Breast epithelium (tissue), 4 donors: ENCODE data around the gene INHA. TPM values are rescaled to one million over a fixed set of nuclear protein-coding genes. Genes with fewer than 3 reads are reported as not detected.
A peak's percentile ranks its signal among the peaks of the same experiment; 100 is the strongest.

Source experiments
- DNase-seq, 2 donors: peaks; one replicate each; pipeline ENCODE4 v3.0.0-alpha.2; 2019; ENCODE audit warnings: low spot score in 2 of 2
- H3K27ac ChIP-seq, 2 donors: fragments of 200-600 bp; sonication (generic) in 1 of 2; one replicate each; pipeline ENCODE4 v1.5.1; 2016 to 2019; ENCODE audit warnings: mild to moderate bottlenecking in 1 of 2
- H3K27me3 ChIP-seq, 2 donors: fragments of 200-600 bp; sonication (generic) in 1 of 2; one replicate each; pipeline versions ENCODE4 v1.5.1 to v1.6.0; 2017 to 2019; ENCODE audit warnings: control low read depth in 1 of 2, mild to moderate bottlenecking in 1 of 2
- H3K36me3 ChIP-seq: fragments of 200-600 bp; one replicate; pipeline ENCODE4 v1.5.1; 2019
- H3K4me1 ChIP-seq, 2 donors: fragments of 200-600 bp; sonication (generic); one replicate each; pipeline ENCODE4 v1.5.1; 2016 to 2019; ENCODE audit warnings: control low read depth in 1 of 2
- H3K4me3 ChIP-seq, 3 donors: fragments of 200-600 bp; sonication (generic); 1 replicate in 2 of 3; 2 replicates in 1 of 3; pipeline ENCODE4 v1.5.1; 2016 to 2019; ENCODE audit warnings: mild to moderate bottlenecking in 3 of 3, moderate library complexity in 2 of 3
- H3K9me3 ChIP-seq, 2 donors: fragments of 200-600 bp; sonication (generic) in 1 of 2; one replicate each; pipeline ENCODE4 v1.5.1; 2016 to 2019; ENCODE audit warnings: control low read depth in 1 of 2
- CTCF ChIP-seq, 3 donors: fragments of 450-650 bp; IDR thresholded peaks; one replicate each; pipeline ENCODE4 v1.5.1; 2016 to 2017; ENCODE audit warnings: antibody characterized with exemption in 3 of 3, mild to moderate bottlenecking in 3 of 3, moderate library complexity in 3 of 3
- POLR2A ChIP-seq: fragments of 450-650 bp; IDR thresholded peaks from one replicate; pipeline ENCODE4 v1.6.1; 2016; ENCODE audit warnings: antibody characterized with exemption, mild to moderate bottlenecking, moderate library complexity
- POLR2AphosphoS5 ChIP-seq, 3 donors: sonication (generic); formaldehyde crosslinking; IDR thresholded peaks; one replicate each; pipeline ENCODE4 v1.6.1; 2017; ENCODE audit warnings: antibody characterized with exemption in 3 of 3
- intact Hi-C: fragments of 100-400 bp; cut with DNase I; formaldehyde crosslinking; loops from one replicate; pipeline ENCODE4 v1.15.1; 2023; ENCODE audit warnings: low total_unique reads
- total RNA-seq, 3 donors: library from RNA; depleted of rRNA; stranded (reverse); fragments of >200 nt; gene quantifications; one replicate each; pipeline ENCODE4 v1.1.0, GENCODE V29; 2016

Gene INHA
- total RNA-seq, 3 donors from 2014 or later, result 0.64 to 0.73 TPM; not detected in 1

DNA sequence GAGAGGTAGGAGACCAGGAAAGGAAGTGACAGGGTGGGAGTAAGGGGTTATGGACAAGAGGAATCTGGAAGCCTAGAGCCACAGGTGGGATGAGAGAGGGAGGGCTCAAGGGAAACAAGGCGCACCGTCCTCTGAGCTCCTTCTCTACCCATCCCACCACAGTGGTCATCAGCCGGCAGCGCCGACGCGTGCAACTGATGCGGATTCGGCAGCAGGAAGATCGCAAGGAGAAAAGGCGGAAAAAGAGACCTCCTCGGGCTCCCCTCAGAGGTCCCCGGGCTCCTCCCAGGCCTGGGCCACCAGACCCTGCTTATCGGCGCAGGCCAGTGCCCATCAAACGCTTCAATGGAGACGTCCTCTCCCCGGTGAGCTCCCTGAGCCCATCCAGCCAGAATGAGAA is 23.1 kb upstream of the INHA start:
- no peak overlapping the region for H3K27ac ChIP-seq
- intact Hi-C loops, result no loop called here
- no peak overlapping the region for H3K4me3 ChIP-seq
- no peak for DNase-seq
- peaks cover 5 to 6% of the 10 kb centered on the region in 2 donors for H3K4me1 ChIP-seq
- no peaks in the 10 kb centered on the region for H3K36me3 ChIP-seq
- no peak for TF ChIP-seq POLR2AphosphoS5 (IDR thresholded peaks at IDR 0.05)
- no peak for TF ChIP-seq POLR2A
- TF ChIP-seq CTCF (IDR thresholded peaks at IDR 0.05), result no peak
- H3K27me3 ChIP-seq, result no peaks in the 10 kb centered on the region
- no peaks in the 10 kb centered on the region for H3K9me3 ChIP-seq

- TF ChIP-seq CTCF (IDR thresholded peaks at IDR 0.05) (no peak), POLR2AphosphoS5 (IDR thresholded peaks at IDR 0.05) (no peak), POLR2A (no peak)
- no peak overlapping the region for H3K27ac ChIP-seq
- intact Hi-C loops, result no loop called here
Measured at GRCh38 chr2:219549619-219550018, 22.5 kb upstream of the INHA start.

GRCh38 chr2:219551441-219552381 is 20.4 kb upstream of the INHA start:
- TF ChIP-seq POLR2AphosphoS5 (IDR thresholded peaks at IDR 0.05), result no peak
- TF ChIP-seq CTCF (IDR thresholded peaks at IDR 0.05), result no peak
- no peak for TF ChIP-seq POLR2A
- DNase-seq, result no peak

More at GRCh38 chr2:219549619-219550018, 22.5 kb upstream of the INHA start:
- no peak overlapping the region for H3K4me3 ChIP-seq
- DNase-seq, result no peak
- no peaks in the 10 kb centered on the region for H3K27me3 ChIP-seq
- no peaks in the 10 kb centered on the region for H3K36me3 ChIP-seq
- no peaks in the 10 kb centered on the region for H3K9me3 ChIP-seq
- peaks cover 5 to 6% of the 10 kb centered on the region in 2 donors for H3K4me1 ChIP-seq

DNA sequence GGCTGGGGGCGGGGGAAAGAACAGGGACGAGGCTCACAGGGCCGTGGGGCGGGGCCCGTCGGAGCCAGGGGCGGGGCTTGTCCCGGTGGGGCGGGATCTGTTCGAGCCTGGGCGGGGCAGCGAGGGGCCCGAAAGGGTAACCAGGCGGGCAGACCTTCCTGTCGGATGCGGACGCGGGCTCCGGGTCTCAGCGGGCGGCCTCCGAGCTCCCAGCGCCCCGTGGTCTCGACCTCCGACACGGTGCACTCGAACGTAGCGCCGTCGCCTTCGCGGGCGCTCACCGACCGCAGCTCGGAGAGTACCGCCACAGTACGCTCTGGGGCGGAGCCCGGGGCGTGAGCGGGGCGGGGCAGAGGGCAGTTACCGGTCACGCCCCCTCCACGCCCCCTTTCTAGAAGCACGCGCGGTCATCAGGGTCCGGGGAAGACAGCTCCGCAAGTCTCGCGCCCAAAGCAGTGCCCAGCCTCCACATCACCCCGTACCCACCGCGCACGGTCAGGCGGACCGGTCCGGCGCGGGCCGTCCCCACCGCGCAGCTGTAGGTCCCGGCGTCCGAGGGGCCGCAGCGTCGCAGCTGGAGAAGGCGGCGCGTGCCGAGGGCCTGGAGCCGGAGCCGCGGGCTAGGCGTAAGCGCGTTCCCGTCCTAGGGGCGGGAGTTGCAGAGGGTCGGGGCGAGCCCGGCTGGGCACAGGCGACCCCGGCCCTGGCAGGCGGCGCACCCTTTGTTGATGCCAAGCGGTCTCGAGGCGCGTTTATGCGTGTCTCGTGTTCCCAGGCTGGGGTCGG is 19.5 kb upstream of the INHA start:
- H3K9me3 ChIP-seq, result no peaks in the 10 kb centered on the region
- peak overlapping the region; percentile 46 to 76 (median 62) for H3K4me3 ChIP-seq
- intact Hi-C loops, result no loop called here
- H3K27ac ChIP-seq, result peak overlapping the region; percentile 58 to 73
- H3K36me3 ChIP-seq, result no peaks in the 10 kb centered on the region
- no peaks in the 10 kb centered on the region for H3K27me3 ChIP-seq
- TF ChIP-seq POLR2AphosphoS5 (IDR thresholded peaks at IDR 0.05) (no peak), POLR2A (no peak), CTCF (IDR thresholded peaks at IDR 0.05) (no peak)
- DNase-seq, result peak; percentile 76 to 84
- peaks cover 5 to 6% of the 10 kb centered on the region in 2 donors for H3K4me1 ChIP-seq

More at GRCh38 chr2:219551441-219552381, 20.4 kb upstream of the INHA start:
- Histone ChIP-seq H3K4me1 (peaks cover 5 to 6% of the 10 kb centered on the region in 2 donors), H3K27me3 (no peaks in the 10 kb centered on the region), H3K4me3 (peak overlapping the region; percentile 46 to 76 (median 62)), H3K36me3 (no peaks in the 10 kb centered on the region), H3K27ac (peak overlapping the region; percentile 58 to 73), H3K9me3 (no peaks in the 10 kb centered on the region)
- intact Hi-C loops, result no loop called here

DNA sequence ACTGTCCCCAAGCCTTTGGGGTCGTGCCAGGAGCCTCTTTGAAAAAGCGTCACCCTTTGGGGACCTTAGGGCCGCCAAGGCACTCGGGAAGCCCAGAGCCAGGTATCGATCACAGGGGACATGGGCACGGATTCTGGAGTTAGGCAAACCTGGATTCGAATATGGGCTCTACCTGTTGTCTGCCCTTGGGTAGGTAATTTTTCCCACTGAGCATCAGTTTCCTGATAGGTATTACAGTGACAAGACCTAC is 19.0 kb upstream of the INHA start:
- intact Hi-C loops, result no loop called here
- DNase-seq, result no peak
- Histone ChIP-seq H3K4me1 (peaks cover 5 to 6% of the 10 kb centered on the region in 2 donors), H3K9me3 (no peaks in the 10 kb centered on the region), H3K27ac (no peak overlapping the region), H3K4me3 (peak overlapping the region; percentile 46 to 76 (median 62)), H3K36me3 (no peaks in the 10 kb centered on the region), H3K27me3 (no peaks in the 10 kb centered on the region)
- TF ChIP-seq POLR2AphosphoS5 (IDR thresholded peaks at IDR 0.05), result no peak
- TF ChIP-seq POLR2A, result no peak
- TF ChIP-seq CTCF (IDR thresholded peaks at IDR 0.05), result no peak
